C4-2B (cell line): Measurements from ENCODE around the gene ZNF85.

Experiments
- ZFX ChIP-seq: fragments of 450-650 bp; IDR thresholded peaks from 2 replicates; pipeline ENCODE4 v1.6.1; 2017
- TF ChIP-seq, protein P1 (sequence below): fragments of 450-650 bp; conservative IDR thresholded peaks from 2 replicates; pipeline ENCODE4 v1.5.1; 2017; ENCODE audit warnings: mild to moderate bottlenecking

DNA sequence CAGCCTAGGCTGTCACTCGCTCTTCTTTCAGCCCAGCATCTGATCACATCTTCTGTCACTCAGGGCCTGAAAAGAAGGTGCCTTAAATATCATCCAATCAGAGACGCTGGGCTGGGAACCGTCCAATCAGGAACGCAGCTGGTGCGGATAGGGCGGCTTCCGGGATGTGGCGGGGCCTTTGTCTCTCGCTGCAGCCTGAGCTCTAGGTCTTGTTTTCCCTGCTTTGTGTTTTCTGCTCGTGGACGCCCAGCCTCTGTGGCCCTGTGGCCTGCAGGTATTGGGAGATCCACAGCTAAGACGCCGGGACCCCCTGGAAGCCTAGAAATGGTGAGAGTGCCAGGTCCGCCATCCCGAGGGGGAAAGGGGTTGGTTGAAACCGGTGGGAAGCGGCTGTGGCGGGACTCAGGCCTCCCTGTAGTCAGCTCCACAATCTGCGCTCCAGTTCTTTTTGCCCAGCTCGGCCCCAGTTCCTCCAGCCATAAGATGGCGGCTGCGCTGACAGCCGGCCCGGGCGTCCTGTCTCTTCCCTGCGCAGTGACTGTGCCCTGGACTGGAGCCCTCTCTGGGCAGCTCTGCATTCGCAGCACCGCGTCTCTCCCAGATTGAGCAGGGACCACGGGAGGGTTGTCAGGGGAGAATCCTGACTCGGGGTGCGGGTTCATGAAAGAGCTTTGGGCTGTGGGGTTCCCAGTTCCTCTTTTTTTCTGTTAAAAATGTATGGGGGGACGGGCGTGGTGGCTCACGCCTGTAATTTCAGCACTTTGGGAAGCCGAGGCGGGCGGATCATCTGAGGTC is at the start of gene ZNF85:
- TF ChIP-seq, protein P1, sequence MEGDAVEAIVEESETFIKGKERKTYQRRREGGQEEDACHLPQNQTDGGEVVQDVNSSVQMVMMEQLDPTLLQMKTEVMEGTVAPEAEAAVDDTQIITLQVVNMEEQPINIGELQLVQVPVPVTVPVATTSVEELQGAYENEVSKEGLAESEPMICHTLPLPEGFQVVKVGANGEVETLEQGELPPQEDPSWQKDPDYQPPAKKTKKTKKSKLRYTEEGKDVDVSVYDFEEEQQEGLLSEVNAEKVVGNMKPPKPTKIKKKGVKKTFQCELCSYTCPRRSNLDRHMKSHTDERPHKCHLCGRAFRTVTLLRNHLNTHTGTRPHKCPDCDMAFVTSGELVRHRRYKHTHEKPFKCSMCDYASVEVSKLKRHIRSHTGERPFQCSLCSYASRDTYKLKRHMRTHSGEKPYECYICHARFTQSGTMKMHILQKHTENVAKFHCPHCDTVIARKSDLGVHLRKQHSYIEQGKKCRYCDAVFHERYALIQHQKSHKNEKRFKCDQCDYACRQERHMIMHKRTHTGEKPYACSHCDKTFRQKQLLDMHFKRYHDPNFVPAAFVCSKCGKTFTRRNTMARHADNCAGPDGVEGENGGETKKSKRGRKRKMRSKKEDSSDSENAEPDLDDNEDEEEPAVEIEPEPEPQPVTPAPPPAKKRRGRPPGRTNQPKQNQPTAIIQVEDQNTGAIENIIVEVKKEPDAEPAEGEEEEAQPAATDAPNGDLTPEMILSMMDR = no peak
- TF ChIP-seq ZFX = peak; percentile 57
